H1 (cell line): ENCODE data around the gene GBGT1. TPM values are rescaled to one million over a fixed set of nuclear protein-coding genes. Genes with fewer than 3 reads are reported as not detected.

Experiments used
- ASH2L ChIP-seq: fragments of 200-600, 300-600 bp; sonication (generic); IDR thresholded peaks from one replicate; pipeline ENCODE4 v1.7.1; 2017; ENCODE audit warnings: low read length
- BACH1 ChIP-seq: IDR thresholded peaks from 2 replicates; pipeline ENCODE4 v1.6.1; 2012; ENCODE audit warnings: low read length, improper control_type of control experiment
- CHD1 ChIP-seq: IDR thresholded peaks from 2 replicates; pipeline ENCODE4 v1.6.1; 2012; ENCODE audit warnings: low read depth, low read length, improper control_type of control experiment
- CHD7 ChIP-seq: fragments of 300-600 bp; sonication (generic); IDR thresholded peaks from 2 replicates; pipeline ENCODE4 v1.7.1; 2012; ENCODE audit warnings: low read length, moderate library complexity, mild to moderate bottlenecking, inconsistent platforms; ENCODE audit not compliant: insufficient replicate concordance
- CTCF ChIP-seq, 3 experiments: IDR thresholded peaks; 1 replicate in 2 of 3; 2 replicates in 1 of 3; pipeline versions ENCODE4 v1.5.1 to v1.6.1; 2011; ENCODE audit warnings: low read length in 3 of 3, mild to moderate bottlenecking in 3 of 3, inconsistent platforms in 2 of 3, low read depth in 1 of 3, moderate library complexity in 1 of 3; ENCODE audit not compliant: insufficient read depth in 1 of 3; ENCODE audit errors: control extremely low read depth in 1 of 3
- JUN ChIP-seq: IDR thresholded peaks from 2 replicates; pipeline ENCODE4 v1.6.1; 2011; ENCODE audit warnings: low read depth, mild to moderate bottlenecking, improper control_type of control experiment, low read length
- MAX ChIP-seq: IDR thresholded peaks from 2 replicates; pipeline ENCODE4 v1.6.1; 2012; ENCODE audit warnings: inconsistent platforms
- POLR2AphosphoS5 ChIP-seq: IDR thresholded peaks from 2 replicates; pipeline ENCODE4 v1.6.1; 2011; ENCODE audit warnings: low read depth, low read length
- SP1 ChIP-seq: IDR thresholded peaks from 2 replicates; pipeline ENCODE4 v1.6.1; 2011; ENCODE audit warnings: low read depth, low read length
- TAF7 ChIP-seq: optimal IDR thresholded peaks from 2 replicates; pipeline ENCODE3; 2011; ENCODE audit warnings: low read depth, mild to moderate bottlenecking, inconsistent platforms, low read length, moderate library complexity, borderline replicate concordance
- polyA plus RNA-seq, 7 experiments: library from polyadenylated mRNA; depleted of rRNA in 3 of 7; stranded (reverse) in 5 of 7; unstranded in 2 of 7; fragments of >200 nt in 5 of 7; fragments of 200-250 nt in 2 of 7; gene quantifications; 1 replicate in 5 of 7; 2 replicates in 1 of 7; 4 replicates in 1 of 7; pipeline versions ENCODE4 v1.2.1 to v1.2.3, GENCODE V29; 2011 to 2013; ENCODE audit warnings: missing spikeins in 2 of 7, mixed read lengths in 2 of 7
- total RNA-seq: library from RNA; stranded (reverse); fragmentation: NEBNext Ultra II Directional; extraction: Animal tissue kit (Norgen Biotek cat#: 25700); gene quantifications from 2 replicates; pipeline ENCODE4 v1.2.1, GENCODE V29; 2021

GBGT1 gene
- total and polyA plus RNA-seq, 2 of the 8 experiments (the other 6 are each of a cell fraction or from before 2014, with no cell fraction given) = 7.1 to 9.7 TPM

DNA sequence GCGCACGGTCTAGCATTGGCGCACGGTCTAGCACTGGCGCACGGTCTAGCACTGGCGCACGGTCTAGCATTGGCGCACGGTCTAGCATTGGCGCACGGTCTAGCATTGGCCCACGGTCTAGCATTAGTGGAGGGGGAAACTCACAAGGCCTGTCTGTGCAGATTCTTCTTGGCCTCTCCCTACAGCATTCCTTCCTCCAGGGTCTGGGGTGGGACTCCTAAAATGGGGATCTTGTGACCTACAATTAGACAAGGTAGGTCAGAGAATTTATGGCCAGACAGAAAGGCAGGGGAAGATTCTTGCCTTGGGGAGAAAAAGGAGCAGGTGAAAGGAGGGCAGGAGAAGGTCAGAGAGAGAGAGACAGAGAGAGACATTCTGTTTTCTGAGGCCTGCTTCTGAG is 5.4 kb upstream of the GBGT1 start (continued):
- TF ChIP-seq CHD7 = no peak
- TF ChIP-seq CTCF (IDR thresholded peaks at IDR 0.05; ENCODE audit: control extremely low read depth in 1 of 3, insufficient read depth in 1 of 3, low read depth in 1 of 3, low read length in 3 of 3) = no peak
- TF ChIP-seq MAX = no peak
- TF ChIP-seq TAF7 = no peak
- TF ChIP-seq ASH2L = no peak
- no peak for TF ChIP-seq JUN
- no peak for TF ChIP-seq CHD1
- no peak for TF ChIP-seq POLR2AphosphoS5
- TF ChIP-seq BACH1 = no peak
- no peak for TF ChIP-seq SP1
